GM18907 (cell line): ENCODE data around the gene FIZ1.

Experiments
- ATAC-seq: cut with Tn5 transposase; IDR thresholded peaks from one replicate; pipeline ENCODE4 v1.9.1; 2021; ENCODE audit warnings: mild to moderate bottlenecking, moderate library complexity; ENCODE audit not compliant: unreplicated experiment

The FIZ1 gene

GRCh38 chr19:55544776-55545439 lies 54.4 kb downstream of the FIZ1 start:
- ATAC-seq, result no peak

GRCh38 chr19:55544014-55544413 lies 55.3 kb downstream of the FIZ1 start:
- no peak for ATAC-seq

- no peak for ATAC-seq
These were observed 55.8 kb downstream of the FIZ1 start for GRCh38 chr19:55543567-55543966.

- ATAC-seq, result no peak
These were observed 56.9 kb downstream of the FIZ1 start for GRCh38 chr19:55542292-55542855.
